SKM-1 treated with dmso at 0.1 percent for 144 hours (cell line): ENCODE measurements around the gene ANKRD10.

Experiments
- DNase-seq: peaks from one replicate; lab custom pipeline; 2025; ENCODE audit not compliant: unreplicated experiment; lab: John Stamatoyannopoulos, UW

Gene ANKRD10

GRCh38 chr13:110831437-110832204 lies 83.2 kb downstream of the ANKRD10 start:
- no peak for DNase-seq

- DNase-seq: no peak
Observed at GRCh38 chr13:110830800-110831371, 84.0 kb downstream of the ANKRD10 start.

GRCh38 chr13:110830331-110830730 lies 84.5 kb downstream of the ANKRD10 start:
- no peak for DNase-seq

- no peak for DNase-seq
Observed at GRCh38 chr13:110829486-110829885, 85.4 kb downstream of the ANKRD10 start.

- DNase-seq: no peak
Observed at GRCh38 chr13:110828705-110829104, 86.2 kb downstream of the ANKRD10 start.
